ENCODE results near the gene HECW1. TPM values are rescaled to one million over a fixed set of nuclear protein-coding genes. Genes with fewer than 3 reads are reported as not detected.

Gene HECW1
- total RNA-seq, 1 donor from 2014 or later, result 68.7 TPM

DNA sequence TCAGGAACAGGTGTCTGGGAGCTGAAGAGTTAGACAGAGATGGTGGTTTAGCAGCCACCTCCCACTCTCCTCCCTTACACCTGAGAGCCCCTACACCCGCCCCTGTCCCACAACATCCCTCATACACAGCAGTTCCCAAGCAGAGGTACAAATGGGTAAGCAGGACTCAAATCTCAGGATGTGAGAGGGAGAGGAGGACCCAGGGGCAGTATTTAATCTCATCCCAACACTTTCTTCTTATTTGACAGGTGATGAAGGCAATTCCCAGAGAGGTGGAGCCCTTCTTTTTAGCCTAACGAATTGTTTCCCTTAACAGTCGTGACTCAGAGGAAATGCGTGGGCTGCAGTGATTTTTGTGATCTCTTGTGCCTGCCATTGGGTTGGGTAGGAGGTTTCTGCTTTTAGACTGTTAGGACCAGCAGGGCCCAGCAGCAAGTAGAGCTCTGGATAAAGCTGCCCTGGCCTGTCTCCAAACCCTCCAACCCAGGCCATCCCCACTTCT lies 191.3 kb downstream of the HECW1 start:
- Mint-ChIP-seq H3K27ac (ENCODE audit: unreplicated experiment) (no peak overlapping the region), H3K27me3 (ENCODE audit: unreplicated experiment) (no peaks in the 10 kb centered on the region), H3K36me3 (ENCODE audit: unreplicated experiment) (no peaks in the 10 kb centered on the region), H3K9me3 (ENCODE audit: unreplicated experiment) (peaks cover 2% of the 10 kb centered on the region), H3K4me3 (ENCODE audit: unreplicated experiment) (no peak overlapping the region), H3K4me1 (ENCODE audit: low read depth, unreplicated experiment) (peaks cover 8% of the 10 kb centered on the region)
- no peak for DNase-seq
- TF ChIP-seq, protein P1, sequence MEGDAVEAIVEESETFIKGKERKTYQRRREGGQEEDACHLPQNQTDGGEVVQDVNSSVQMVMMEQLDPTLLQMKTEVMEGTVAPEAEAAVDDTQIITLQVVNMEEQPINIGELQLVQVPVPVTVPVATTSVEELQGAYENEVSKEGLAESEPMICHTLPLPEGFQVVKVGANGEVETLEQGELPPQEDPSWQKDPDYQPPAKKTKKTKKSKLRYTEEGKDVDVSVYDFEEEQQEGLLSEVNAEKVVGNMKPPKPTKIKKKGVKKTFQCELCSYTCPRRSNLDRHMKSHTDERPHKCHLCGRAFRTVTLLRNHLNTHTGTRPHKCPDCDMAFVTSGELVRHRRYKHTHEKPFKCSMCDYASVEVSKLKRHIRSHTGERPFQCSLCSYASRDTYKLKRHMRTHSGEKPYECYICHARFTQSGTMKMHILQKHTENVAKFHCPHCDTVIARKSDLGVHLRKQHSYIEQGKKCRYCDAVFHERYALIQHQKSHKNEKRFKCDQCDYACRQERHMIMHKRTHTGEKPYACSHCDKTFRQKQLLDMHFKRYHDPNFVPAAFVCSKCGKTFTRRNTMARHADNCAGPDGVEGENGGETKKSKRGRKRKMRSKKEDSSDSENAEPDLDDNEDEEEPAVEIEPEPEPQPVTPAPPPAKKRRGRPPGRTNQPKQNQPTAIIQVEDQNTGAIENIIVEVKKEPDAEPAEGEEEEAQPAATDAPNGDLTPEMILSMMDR (IDR thresholded peaks at IDR 0.05; ENCODE audit: partially characterized antibody, unreplicated experiment), result no peak

GRCh38 chr7:43306404-43306803 lies 194.0 kb downstream of the HECW1 start:
- no peak overlapping the region for H3K27ac Mint-ChIP-seq (ENCODE audit: unreplicated experiment)
- TF ChIP-seq, protein P1 (IDR thresholded peaks at IDR 0.05; ENCODE audit: partially characterized antibody, unreplicated experiment), result no peak
- no peak for DNase-seq
- H3K4me1 Mint-ChIP-seq (ENCODE audit: low read depth, unreplicated experiment), result peaks cover 5% of the 10 kb centered on the region
- H3K27me3 Mint-ChIP-seq (ENCODE audit: unreplicated experiment), result no peaks in the 10 kb centered on the region
- no peak overlapping the region for H3K4me3 Mint-ChIP-seq (ENCODE audit: unreplicated experiment)
- no peaks in the 10 kb centered on the region for H3K36me3 Mint-ChIP-seq (ENCODE audit: unreplicated experiment)
- H3K9me3 Mint-ChIP-seq (ENCODE audit: unreplicated experiment), result no peaks in the 10 kb centered on the region

GRCh38 chr7:43307522-43307921 lies 195.1 kb downstream of the HECW1 start:
- TF ChIP-seq, protein P1 (IDR thresholded peaks at IDR 0.05; ENCODE audit: partially characterized antibody, unreplicated experiment), result no peak
- H3K36me3 Mint-ChIP-seq (ENCODE audit: unreplicated experiment), result no peaks in the 10 kb centered on the region
- H3K4me3 Mint-ChIP-seq (ENCODE audit: unreplicated experiment), result no peak overlapping the region
- H3K27me3 Mint-ChIP-seq (ENCODE audit: unreplicated experiment), result no peaks in the 10 kb centered on the region
- H3K9me3 Mint-ChIP-seq (ENCODE audit: unreplicated experiment), result no peaks in the 10 kb centered on the region
- H3K4me1 Mint-ChIP-seq (ENCODE audit: low read depth, unreplicated experiment), result peaks cover 5% of the 10 kb centered on the region
- no peak overlapping the region for H3K27ac Mint-ChIP-seq (ENCODE audit: unreplicated experiment)
- DNase-seq, result no peak

DNA sequence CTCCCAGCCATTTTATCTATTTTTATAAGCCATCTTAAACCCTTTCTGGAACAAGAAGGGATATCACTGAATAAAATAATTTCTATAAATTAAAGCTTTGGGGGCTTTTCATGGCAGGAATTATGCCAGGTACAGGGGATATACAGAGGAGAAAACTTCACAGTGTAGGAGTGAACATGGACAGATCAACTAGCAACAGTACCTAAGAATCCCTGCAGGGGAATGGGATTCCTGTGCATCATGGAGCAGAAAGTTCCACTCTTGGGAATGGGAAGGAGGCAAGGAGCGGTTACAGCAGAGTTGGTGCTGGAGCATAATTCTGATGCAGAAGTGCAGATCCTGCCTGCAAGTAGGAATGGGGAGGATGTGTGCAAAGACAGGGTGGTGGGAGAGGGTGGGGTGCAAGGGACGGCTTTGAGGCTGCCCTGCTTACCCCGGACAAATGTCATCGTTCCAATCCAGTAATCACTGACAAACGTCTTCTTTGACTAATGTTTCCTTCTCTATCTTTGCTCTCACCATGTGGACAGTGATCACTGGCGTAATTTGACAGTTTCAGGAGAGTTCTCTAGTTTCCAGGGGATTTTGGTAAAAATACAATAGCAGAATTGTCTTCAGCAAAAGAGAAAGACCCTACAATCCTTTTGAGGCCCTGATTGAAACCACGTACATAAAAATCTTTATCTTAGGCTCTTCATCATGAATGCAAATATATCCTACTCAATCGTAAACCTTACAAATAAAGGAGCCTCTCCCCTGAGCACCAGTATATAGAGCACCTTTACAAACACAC lies 196.7 kb downstream of the HECW1 start:
- no peaks in the 10 kb centered on the region for H3K36me3 Mint-ChIP-seq (ENCODE audit: unreplicated experiment)
- H3K4me3 Mint-ChIP-seq (ENCODE audit: unreplicated experiment), result no peak overlapping the region
- no peak overlapping the region for H3K27ac Mint-ChIP-seq (ENCODE audit: unreplicated experiment)

DNA sequence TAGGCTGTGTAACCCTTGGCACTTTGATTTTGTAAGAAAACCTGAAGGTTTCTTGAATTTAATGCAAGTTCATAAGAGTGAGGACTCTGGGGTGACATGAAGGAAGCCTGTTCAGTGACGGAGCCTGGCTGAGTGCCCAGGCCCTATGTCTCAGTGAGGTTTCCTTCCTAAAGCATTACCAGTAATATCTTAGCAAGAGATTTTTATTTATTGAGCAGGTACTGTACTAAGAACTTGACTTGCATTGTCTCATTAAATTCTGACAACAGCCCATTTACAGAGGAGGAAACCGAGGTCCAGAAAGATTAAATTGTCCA lies 197.2 kb downstream of the HECW1 start:
- H3K36me3 Mint-ChIP-seq (ENCODE audit: unreplicated experiment), result no peaks in the 10 kb centered on the region
- peaks cover 2% of the 10 kb centered on the region for H3K27me3 Mint-ChIP-seq (ENCODE audit: unreplicated experiment)
- DNase-seq, result no peak
- H3K4me3 Mint-ChIP-seq (ENCODE audit: unreplicated experiment), result no peak overlapping the region
- no peaks in the 10 kb centered on the region for H3K9me3 Mint-ChIP-seq (ENCODE audit: unreplicated experiment)
- H3K27ac Mint-ChIP-seq (ENCODE audit: unreplicated experiment), result no peak overlapping the region
- peaks cover 5% of the 10 kb centered on the region for H3K4me1 Mint-ChIP-seq (ENCODE audit: low read depth, unreplicated experiment)
- TF ChIP-seq, protein P1 (IDR thresholded peaks at IDR 0.05; ENCODE audit: partially characterized antibody, unreplicated experiment), result no peak

More for the DNA sequence above, 196.7 kb downstream of the HECW1 start:
- DNase-seq, result no peak
- Mint-ChIP-seq H3K9me3 (ENCODE audit: unreplicated experiment) (no peaks in the 10 kb centered on the region), H3K4me1 (ENCODE audit: low read depth, unreplicated experiment) (peaks cover 5% of the 10 kb centered on the region), H3K27me3 (ENCODE audit: unreplicated experiment) (no peaks in the 10 kb centered on the region)
- TF ChIP-seq, protein P1 (IDR thresholded peaks at IDR 0.05; ENCODE audit: partially characterized antibody, unreplicated experiment), result peak; percentile 37

Data from glutamatergic neuron (in vitro differentiated cells).